IMR-90 (cell line): ENCODE data around the gene MMP12. TPM values are rescaled to one million over a fixed set of nuclear protein-coding genes. Genes with fewer than 3 reads are reported as not detected.

ENCODE experiments used
- ATAC-seq: fragments of 200-7000 bp; cut with Tn5 transposase; 2 replicates; pipeline ENCODE4 v1.9.1; 2020; ENCODE audit warnings: low read depth, mild to moderate bottlenecking, moderate library complexity
- BruUV-seq: library from RNA; stranded (reverse); fragments of 400-500 nt; replicated peaks from 2 replicates; lab custom pipeline; 2021; lab: Mats Ljungman, UMichigan
- CTCF ChIA-PET: fragments of 300-600 bp; formaldehyde crosslinking; extraction: SDS; loops from one replicate; lab custom pipeline; 2021; ENCODE audit warnings: antibody characterized with exemption; lab: Yijun Ruan, JAX
- POLR2A ChIA-PET: fragments of 300-600 bp; sonication (Branson Sonifier 250); formaldehyde crosslinking; loops from one replicate; lab custom pipeline; 2022; ENCODE audit warnings: antibody characterized with exemption; ENCODE audit not compliant: unreplicated experiment; lab: Charles Lee
- DNase-seq: peaks from one replicate; pipeline ENCODE4 v3.0.0; 2013
- H2AFZ ChIP-seq: replicated peaks from 2 replicates; pipeline ENCODE3; 2013; ENCODE audit warnings: low read length, mild to moderate bottlenecking; ENCODE audit not compliant: poor library complexity
- H2AK5ac ChIP-seq: 2 replicates; pipeline ENCODE4 v1.6.1; 2013; ENCODE audit warnings: low read depth, low read length, inconsistent platforms
- H2AK9ac ChIP-seq: replicated peaks from 2 replicates; pipeline ENCODE3; 2013; ENCODE audit warnings: mild to moderate bottlenecking, low read depth, low read length, moderate library complexity; ENCODE audit not compliant: poor library complexity
- H2BK120ac ChIP-seq: 2 replicates; pipeline ENCODE4 v1.6.1; 2013; ENCODE audit warnings: low read depth, low read length, inconsistent platforms
- H2BK15ac ChIP-seq: 3 replicates; pipeline ENCODE4 v1.6.1; 2013; ENCODE audit warnings: low read depth, low read length, inconsistent platforms
- H2BK20ac ChIP-seq: 2 replicates; pipeline ENCODE4 v1.6.1; 2013; ENCODE audit warnings: low read depth, mild to moderate bottlenecking, inconsistent platforms, low read length, moderate library complexity
- H2BK5ac ChIP-seq: 2 replicates; pipeline ENCODE4 v1.6.1; 2013; ENCODE audit warnings: mild to moderate bottlenecking, low read depth, low read length, inconsistent platforms; ENCODE audit not compliant: poor library complexity, severe bottlenecking
- H3K14ac ChIP-seq: replicated peaks from 2 replicates; pipeline ENCODE4 v1.6.1; 2013; ENCODE audit warnings: low read depth, low read length, inconsistent platforms
- H3K18ac ChIP-seq: 2 replicates; pipeline ENCODE4 v1.6.1; 2013; ENCODE audit warnings: low read depth, low read length, control low read depth
- H3K23ac ChIP-seq: 2 replicates; pipeline ENCODE4 v1.6.1; 2013; ENCODE audit warnings: low read depth, low read length, inconsistent platforms
- H3K27ac ChIP-seq: 2 replicates; pipeline ENCODE4 v1.5.1; 2013; ENCODE audit warnings: mild to moderate bottlenecking, control low read depth, low read length; ENCODE audit not compliant: insufficient read depth
- H3K27me3 ChIP-seq: 2 replicates; pipeline ENCODE4 v1.6.1; 2013; ENCODE audit warnings: low read length; ENCODE audit not compliant: control insufficient read depth, insufficient read depth
- H3K36me3 ChIP-seq: 2 replicates; pipeline ENCODE4 v1.6.1; 2013; ENCODE audit warnings: low read length, mixed read lengths; ENCODE audit not compliant: control insufficient read depth, insufficient read depth
- H3K4ac ChIP-seq: 2 replicates; pipeline ENCODE4 v1.6.1; 2013; ENCODE audit warnings: low read depth, low read length, inconsistent platforms
- H3K4me1 ChIP-seq: 2 replicates; pipeline ENCODE4 v1.6.1; 2013; ENCODE audit warnings: low read length, mixed read lengths; ENCODE audit not compliant: control insufficient read depth, insufficient read depth
- H3K4me2 ChIP-seq: 2 replicates; pipeline ENCODE4 v1.6.1; 2013; ENCODE audit warnings: low read depth, mild to moderate bottlenecking, control low read depth, low read length, moderate library complexity
- H3K4me3 ChIP-seq: 2 replicates; pipeline ENCODE4 v1.5.1; 2013; ENCODE audit warnings: low read depth, mild to moderate bottlenecking, control low read depth, low read length, moderate library complexity; ENCODE audit not compliant: insufficient read depth
- H3K56ac ChIP-seq: 2 replicates; pipeline ENCODE4 v1.6.1; 2013; ENCODE audit warnings: low read length, inconsistent platforms; ENCODE audit not compliant: insufficient read depth; ENCODE audit errors: extremely low read depth
- H3K79me1 ChIP-seq, 2 experiments: 2 replicates each; pipeline ENCODE4 v1.6.1; 2013; ENCODE audit warnings: low read length in 2 of 2, inconsistent platforms in 1 of 2, low read depth in 1 of 2
- H3K9ac ChIP-seq: 2 replicates; pipeline ENCODE4 v1.6.1; 2013; ENCODE audit warnings: low read depth, low read length, control low read depth
- H3K9me1 ChIP-seq: 2 replicates; pipeline ENCODE4 v1.6.1; 2013; ENCODE audit warnings: low read length, inconsistent platforms; ENCODE audit not compliant: insufficient read depth
- H3K9me3 ChIP-seq: 2 replicates; pipeline ENCODE4 v1.6.1; 2013; ENCODE audit warnings: low read length; ENCODE audit not compliant: control insufficient read depth, insufficient read depth
- H4K20me1 ChIP-seq: 2 replicates; pipeline ENCODE4 v1.6.1; 2013; ENCODE audit warnings: low read length, inconsistent platforms; ENCODE audit not compliant: insufficient read depth
- H4K5ac ChIP-seq: 2 replicates; pipeline ENCODE4 v1.6.1; 2013; ENCODE audit warnings: mild to moderate bottlenecking, low read depth, low read length, control low read depth
- H4K8ac ChIP-seq, 2 experiments: 2 replicates each; pipeline ENCODE4 v1.6.1; 2013; ENCODE audit warnings: low read depth in 2 of 2, low read length in 2 of 2, control low read depth in 1 of 2, inconsistent platforms in 1 of 2
- H4K91ac ChIP-seq: 2 replicates; pipeline ENCODE4 v1.6.1; 2013; ENCODE audit warnings: low read depth, low read length, inconsistent platforms; ENCODE audit not compliant: insufficient read depth
- BHLHE40 ChIP-seq: fragments of 150-350 bp; IDR thresholded peaks from 2 replicates; pipeline ENCODE4 v1.6.1; 2016; ENCODE audit warnings: mild to moderate bottlenecking, low read depth, low read length
- CEBPB ChIP-seq: IDR thresholded peaks from 2 replicates; pipeline ENCODE4 v1.6.1; 2012; ENCODE audit warnings: low read depth, low read length, improper control_type of control experiment
- CHD1 ChIP-seq: IDR thresholded peaks from 2 replicates; pipeline ENCODE4 v1.6.1; 2012; ENCODE audit warnings: low read depth, low read length, improper control_type of control experiment
- ELK1 ChIP-seq: fragments of 150-350 bp; IDR thresholded peaks from 2 replicates; pipeline ENCODE4 v1.6.1; 2016; ENCODE audit warnings: low read depth, mild to moderate bottlenecking, low read length, moderate library complexity, borderline replicate concordance
- FOS ChIP-seq: fragments of 150-350 bp; IDR thresholded peaks from 2 replicates; pipeline ENCODE4 v1.6.1; 2016; ENCODE audit warnings: low read depth, low read length
- MAFK ChIP-seq: IDR thresholded peaks from 2 replicates; pipeline ENCODE4 v1.6.1; 2012; ENCODE audit warnings: low read depth, low read length, improper control_type of control experiment
- MAZ ChIP-seq: IDR thresholded peaks from 2 replicates; pipeline ENCODE4 v1.6.1; 2012; ENCODE audit warnings: low read depth, mild to moderate bottlenecking, low read length, improper control_type of control experiment, moderate library complexity, borderline replicate concordance
- MXI1 ChIP-seq: IDR thresholded peaks from 2 replicates; pipeline ENCODE4 v1.6.1; 2012; ENCODE audit warnings: low read depth, mild to moderate bottlenecking, low read length, moderate library complexity, borderline replicate concordance
- NFE2L2 ChIP-seq: fragments of 150-350 bp; IDR thresholded peaks from 2 replicates; pipeline ENCODE4 v1.6.1; 2016; ENCODE audit warnings: low read depth, mild to moderate bottlenecking, low read length
- POLR2A ChIP-seq: IDR thresholded peaks from 2 replicates; pipeline ENCODE4 v1.6.1; 2012; ENCODE audit warnings: mild to moderate bottlenecking, low read depth, low read length
- RAD21 ChIP-seq: IDR thresholded peaks from 2 replicates; pipeline ENCODE4 v1.6.1; 2012; ENCODE audit warnings: low read length, improper control_type of control experiment
- RCOR1 ChIP-seq: IDR thresholded peaks from 2 replicates; pipeline ENCODE4 v1.6.1; 2012; ENCODE audit warnings: mild to moderate bottlenecking, low read length, improper control_type of control experiment; ENCODE audit not compliant: insufficient replicate concordance
- RFX5 ChIP-seq: IDR thresholded peaks from 2 replicates; pipeline ENCODE4 v1.8.0; 2012; ENCODE audit warnings: low read depth, mild to moderate bottlenecking, low read length, moderate library complexity
- SMC3 ChIP-seq: fragments of 150-350 bp; IDR thresholded peaks from 2 replicates; pipeline ENCODE4 v1.6.1; 2016; ENCODE audit warnings: low read depth, mild to moderate bottlenecking, antibody characterized with exemption, low read length, moderate library complexity
- USF2 ChIP-seq: fragments of 150-350 bp; IDR thresholded peaks from 2 replicates; pipeline ENCODE4 v1.6.1; 2017; ENCODE audit warnings: mild to moderate bottlenecking, antibody characterized with exemption, low read length, low read depth
- WGBS, 2 experiments: methylation state at CpG; one replicate each; pipeline versions ENCODE4 v1.1.5 to v1.1.7; 2013; ENCODE audit warnings: missing lambda C conversion rate in 2 of 2; ENCODE audit not compliant: insufficient read length in 1 of 2; ENCODE audit errors: extremely low coverage in 2 of 2; 5-methylcytosine and 5-hydroxymethylcytosine counted together
- dilution Hi-C: fragments of 300-500 bp; cut with HindIII; formaldehyde crosslinking; loops from one replicate; pipeline ENCODE4 v1.14.3; 2018; ENCODE audit warnings: low sequenced_read_pairs; ENCODE audit not compliant: unreplicated experiment
- in situ Hi-C: fragments of 300-500 bp; cut with MboI; formaldehyde crosslinking; loops from 3 replicates; pipeline ENCODE4 v1.14.3; 2019; ENCODE audit warnings: low sequenced_read_pairs, inconsistent platforms, mixed read lengths
- intact Hi-C: fragments of 100-400 bp; cut with micrococcal nuclease; formaldehyde crosslinking; loops from 2 replicates; pipeline ENCODE4 v1.10.0; 2022
- polyA plus RNA-seq, 3 experiments: library from polyadenylated mRNA; depleted of rRNA; stranded (reverse); fragments of >200 nt; gene quantifications; 2 replicates each; pipeline ENCODE4 v1.2.3, GENCODE V29; 2012; ENCODE audit warnings: low replicate concordance in 1 of 3
- total RNA-seq: library from RNA; depleted of rRNA; stranded (reverse); fragments of >200 nt; gene quantifications from 2 replicates; pipeline ENCODE4 v1.2.3, GENCODE V29; 2012
- TF ChIP-seq, protein P1 (sequence below): conservative IDR thresholded peaks from 2 replicates; pipeline ENCODE4 v1.5.1; 2012; ENCODE audit warnings: mild to moderate bottlenecking, low read depth, low read length, improper control_type of control experiment

MMP12 gene
- total and polyA plus RNA-seq, 2 of the 4 experiments (the other 2 are of a cell fraction): not detected

GRCh38 chr11:102886999-102887398 is 12.2 kb upstream of the MMP12 start:
- Histone ChIP-seq H3K27me3 (peaks cover 22% of the 10 kb centered on the region), H2BK120ac (no peak overlapping the region), H4K5ac (no peak overlapping the region), H2BK20ac (no peak overlapping the region), H2AFZ (no peak overlapping the region), H2BK5ac (no peak overlapping the region), H3K14ac (no peak overlapping the region), H4K20me1 (no peaks in the 10 kb centered on the region), H3K36me3 (no peaks in the 10 kb centered on the region), H2AK5ac (no peak overlapping the region), H3K4ac (no peak overlapping the region), H3K56ac (no peak overlapping the region), H2BK15ac (no peak overlapping the region), H3K4me1 (no peaks in the 10 kb centered on the region), H3K9ac (no peak overlapping the region), H3K27ac (no peak overlapping the region), H3K23ac (no peak overlapping the region), H3K18ac (no peak overlapping the region), H4K91ac (no peak overlapping the region), H4K8ac (no peak overlapping the region), H3K9me1 (no peaks in the 10 kb centered on the region), H2AK9ac (no peak overlapping the region), H3K4me2 (no peak overlapping the region), H3K79me1 (no peaks in the 10 kb centered on the region), H3K4me3 (no peak overlapping the region), H3K9me3 (no peaks in the 10 kb centered on the region)
- 72% methylated on average over 2 of the region's 6 CpGs; no CpG with 5 or more reads in 1 of the 2 experiments for WGBS, 2 experiments
- in situ Hi-C loops: no loop called here
- ChIA-PET POLR2A (no interaction called here), CTCF (no interaction called here)
- TF ChIP-seq MAFK (no peak), MAZ (no peak), RCOR1 (no peak), SMC3 (no peak), NFE2L2 (no peak), CHD1 (no peak), RFX5 (no peak), FOS (no peak), BHLHE40 (no peak), RAD21 (no peak), USF2 (no peak), CEBPB (no peak), ELK1 (no peak), POLR2A (no peak), MXI1 (no peak)
- TF ChIP-seq, protein P1, sequence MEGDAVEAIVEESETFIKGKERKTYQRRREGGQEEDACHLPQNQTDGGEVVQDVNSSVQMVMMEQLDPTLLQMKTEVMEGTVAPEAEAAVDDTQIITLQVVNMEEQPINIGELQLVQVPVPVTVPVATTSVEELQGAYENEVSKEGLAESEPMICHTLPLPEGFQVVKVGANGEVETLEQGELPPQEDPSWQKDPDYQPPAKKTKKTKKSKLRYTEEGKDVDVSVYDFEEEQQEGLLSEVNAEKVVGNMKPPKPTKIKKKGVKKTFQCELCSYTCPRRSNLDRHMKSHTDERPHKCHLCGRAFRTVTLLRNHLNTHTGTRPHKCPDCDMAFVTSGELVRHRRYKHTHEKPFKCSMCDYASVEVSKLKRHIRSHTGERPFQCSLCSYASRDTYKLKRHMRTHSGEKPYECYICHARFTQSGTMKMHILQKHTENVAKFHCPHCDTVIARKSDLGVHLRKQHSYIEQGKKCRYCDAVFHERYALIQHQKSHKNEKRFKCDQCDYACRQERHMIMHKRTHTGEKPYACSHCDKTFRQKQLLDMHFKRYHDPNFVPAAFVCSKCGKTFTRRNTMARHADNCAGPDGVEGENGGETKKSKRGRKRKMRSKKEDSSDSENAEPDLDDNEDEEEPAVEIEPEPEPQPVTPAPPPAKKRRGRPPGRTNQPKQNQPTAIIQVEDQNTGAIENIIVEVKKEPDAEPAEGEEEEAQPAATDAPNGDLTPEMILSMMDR: no peak
- BruUV-seq: no TSS peak
- DNase-seq: no peak
- intact Hi-C loops: no loop called here
- dilution Hi-C loops: no loop called here
- ATAC-seq: no peak
